NCI-H748 (cell line): ENCODE measurements around the gene GHITM.
"Not testable (repeated sequence)": the region's sequence is repeated elsewhere in the genome, so short reads cannot be mapped to it uniquely, and the experiment has no call there.

Source experiments
- DNase-seq: peaks from one replicate; lab custom pipeline; 2025; ENCODE audit not compliant: unreplicated experiment; lab: John Stamatoyannopoulos, UW

Gene GHITM

GRCh38 chr10:84139126-84140035 lies at the start of gene GHITM:
TSS of gene GHITM (plus strand) at chr10:84139509. CDS start at chr10:84141501, 1,992 bp downstream.
- peak; percentile 95 for DNase-seq

- DNase-seq: no peak
These were observed 43.4 kb upstream of the GHITM start for GRCh38 chr10:84095811-84096497.

GRCh38 chr10:84097787-84098353 lies 41.4 kb upstream of the GHITM start:
- peak; percentile 38 for DNase-seq

- DNase-seq: no peak
These were observed 40.6 kb upstream of the GHITM start for GRCh38 chr10:84098667-84099066.

GRCh38 chr10:84101042-84101441 lies 38.3 kb upstream of the GHITM start:
- no peak for DNase-seq

- DNase-seq: no peak
These were observed 30.5 kb upstream of the GHITM start for GRCh38 chr10:84108797-84109196.

GRCh38 chr10:84109772-84110171 lies 29.5 kb upstream of the GHITM start:
- DNase-seq: not testable (repeated sequence)

GRCh38 chr10:84113468-84113867 lies 25.8 kb upstream of the GHITM start:
- not testable (repeated sequence) for DNase-seq

GRCh38 chr10:84114088-84114667 lies 25.1 kb upstream of the GHITM start:
- peak; percentile 3 for DNase-seq

- DNase-seq: not testable (repeated sequence)
These were observed 22.1 kb upstream of the GHITM start for GRCh38 chr10:84117204-84117603.

- no peak for DNase-seq
These were observed 21.5 kb upstream of the GHITM start for GRCh38 chr10:84117686-84118394.

- peak; percentile 2 for DNase-seq
These were observed 20.8 kb upstream of the GHITM start for GRCh38 chr10:84118395-84119006.

GRCh38 chr10:84123362-84123761 lies 15.9 kb upstream of the GHITM start:
- no peak for DNase-seq

GRCh38 chr10:84125910-84126784 lies 13.2 kb upstream of the GHITM start:
- not testable (repeated sequence) for DNase-seq

GRCh38 chr10:84126785-84127167 lies 12.5 kb upstream of the GHITM start:
- DNase-seq: no peak

- DNase-seq: no peak
These were observed 3.5 kb upstream of the GHITM start for GRCh38 chr10:84135836-84136235.

- no peak for DNase-seq
These were observed 1.5 kb upstream of the GHITM start for GRCh38 chr10:84137811-84138210.

GRCh38 chr10:84138478-84139125 lies 707 bp upstream of the GHITM start:
- DNase-seq: peak; percentile 44

- DNase-seq: no peak
These were observed 699 bp downstream of the GHITM start for GRCh38 chr10:84140036-84140379.
